Spleen (tissue), 11 donors: ENCODE data around the gene EFNA5. TPM values are rescaled to one million over a fixed set of nuclear protein-coding genes. Genes with fewer than 3 reads are reported as not detected.

ENCODE experiments used
- DNase-seq: peaks from one replicate; pipeline ENCODE4 v3.0.0-alpha.2; 2020
- H3K27ac ChIP-seq, 8 donors: fragments of 200-600 bp; sonication (generic) in 7 of 8; 1 replicate in 4 of 8; 2 replicates in 4 of 8; pipeline versions ENCODE4 v1.5.0 to v1.8.0; 2016 to 2021; ENCODE audit warnings: inconsistent platforms in 4 of 8, mild to moderate bottlenecking in 4 of 8, moderate library complexity in 1 of 8
- H3K27me3 ChIP-seq, 7 donors: fragments of 200-600 bp; sonication (generic) in 6 of 7; replicated peaks in 1 of 7; 1 replicate in 4 of 7; 2 replicates in 3 of 7; pipeline versions ENCODE4 v1.5.0 to v1.8.0; 2016 to 2021; ENCODE audit warnings: inconsistent platforms in 3 of 7, mild to moderate bottlenecking in 1 of 7
- H3K36me3 ChIP-seq, 6 donors: fragments of 200-600 bp; sonication (generic) in 5 of 6; 1 replicate in 4 of 6; 2 replicates in 2 of 6; pipeline versions ENCODE4 v1.5.0 to v1.8.0; 2016 to 2021; ENCODE audit warnings: inconsistent platforms in 2 of 6
- H3K4me1 ChIP-seq, 6 donors: fragments of 200-600 bp; sonication (generic) in 5 of 6; 1 replicate in 3 of 6; 2 replicates in 3 of 6; pipeline versions ENCODE4 v1.5.0 to v1.8.0; 2016 to 2021; ENCODE audit warnings: inconsistent platforms in 3 of 6
- H3K4me3 ChIP-seq, 8 donors: fragments of 200-600 bp; sonication (generic) in 7 of 8; 1 replicate in 4 of 8; 2 replicates in 4 of 8; pipeline versions ENCODE4 v1.5.0 to v1.8.0; 2016 to 2021; ENCODE audit warnings: inconsistent platforms in 4 of 8, mild to moderate bottlenecking in 4 of 8, moderate library complexity in 2 of 8
- H3K9me3 ChIP-seq, 8 donors: fragments of 200-600 bp; sonication (generic) in 7 of 8; 1 replicate in 4 of 8; 2 replicates in 4 of 8; pipeline versions ENCODE4 v1.5.0 to v1.8.0; 2016 to 2021; ENCODE audit warnings: inconsistent platforms in 4 of 8
- POLR2A ChIP-seq, 3 donors: fragments of 450-650 bp; IDR thresholded peaks; one replicate each; pipeline ENCODE4 v1.5.1; 2017; ENCODE audit warnings: antibody characterized with exemption in 3 of 3, mild to moderate bottlenecking in 1 of 3
- POLR2AphosphoS5 ChIP-seq, 3 donors: sonication (generic); formaldehyde crosslinking; IDR thresholded peaks; one replicate each; pipeline ENCODE4 v1.5.1; 2017; ENCODE audit warnings: antibody characterized with exemption in 3 of 3
- WGBS, 5 donors: extraction: QIAGEN DNeasy Blood & Tissue Kit in 3 of 5; methylation state at CpG; one replicate each; pipeline versions ENCODE4 v1.1.5 to v1.1.7; 2013 to 2018; 5-methylcytosine and 5-hydroxymethylcytosine counted together
- intact Hi-C: fragments of 100-400 bp; cut with DNase I; formaldehyde crosslinking; loops from one replicate; pipeline ENCODE4 v1.15.0; 2023; ENCODE audit warnings: low total_unique reads
- polyA plus RNA-seq, 3 donors: library from polyadenylated mRNA; stranded (reverse); fragments of 200-250 nt; gene quantifications; one replicate each; pipeline ENCODE4 v1.2.1, GENCODE V29; 2013
- total RNA-seq, 7 donors: library from RNA; depleted of rRNA in 3 of 7; stranded (reverse); fragments of >200 nt in 3 of 7; fragmentation: NEBNext Ultra II Directional in 4 of 7; extraction: Animal tissue kit (Norgen Biotek cat#: 25700) in 4 of 7; gene quantifications; one replicate each; pipeline versions ENCODE4 v1.1.0 to v1.2.1, GENCODE V29; 2016 to 2021
- TF ChIP-seq, protein P1 (sequence below), 11 experiments: fragments of 200-600 bp in 7 of 11; fragments of 450-650 bp in 4 of 11; sonication (generic) in 4 of 11; IDR thresholded peaks in 8 of 11; conservative IDR thresholded peaks in 3 of 11; 1 replicate in 7 of 11; 2 replicates in 4 of 11; pipeline versions ENCODE4 v1.4.0 to v1.8.0; 2016 to 2021; ENCODE audit warnings: antibody characterized with exemption in 11 of 11, inconsistent platforms in 4 of 11, mild to moderate bottlenecking in 1 of 11
- donor health status: healthy with polysubstance abuse.
- donor health status: DM: no; HTN: no; CAD: no; lungs with moderate emphysema.
- donor health status: DM: no; HTN: no; CAD: no.
- donor health status: Bipolar disorder and iron deficiency.
- donor health status: healthy.
- donor health status: DM: no; HTN: no; CAD: no.
- donor health status: DM: yes; HTN: yes; CAD: no.

EFNA5 gene
- total and polyA plus RNA-seq, 10 donors: 0.33 to 29.0 (median 12.2) TPM

DNA sequence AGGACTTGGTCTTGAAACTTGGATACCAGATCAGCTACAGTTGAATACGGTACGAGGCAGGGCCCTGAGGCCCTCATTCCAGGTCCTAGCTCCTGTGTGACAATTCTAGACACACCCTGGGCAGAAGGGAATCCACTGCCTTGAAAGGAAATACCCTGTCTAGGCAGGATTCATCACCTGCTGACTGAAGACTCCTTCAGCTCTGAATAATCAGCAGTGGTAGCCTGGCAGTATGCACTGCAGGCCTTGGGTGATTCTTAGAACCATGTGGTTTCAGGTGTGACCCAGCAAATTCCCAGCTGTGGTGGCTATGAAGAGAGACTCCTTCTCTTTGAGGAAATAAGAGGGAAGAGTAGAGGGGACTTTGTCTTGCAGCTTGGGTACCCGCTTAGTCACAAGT, 17.2 kb upstream of the EFNA5 start:
- Histone ChIP-seq H3K27ac (no peak overlapping the region), H3K9me3 (peaks cover 0 to 32% (median 7%) of the 10 kb centered on the region in 8 donors), H3K27me3 (no peaks in the 10 kb centered on the region), H3K4me1 (no peaks in the 10 kb centered on the region), H3K36me3 (no peaks in the 10 kb centered on the region), H3K4me3 (no peak overlapping the region)
- intact Hi-C loops: no loop called here
- DNase-seq: no peak
- no peak for TF ChIP-seq POLR2AphosphoS5 (IDR thresholded peaks at IDR 0.05)
- no peak for TF ChIP-seq POLR2A (IDR thresholded peaks at IDR 0.05)
- TF ChIP-seq, protein P1, sequence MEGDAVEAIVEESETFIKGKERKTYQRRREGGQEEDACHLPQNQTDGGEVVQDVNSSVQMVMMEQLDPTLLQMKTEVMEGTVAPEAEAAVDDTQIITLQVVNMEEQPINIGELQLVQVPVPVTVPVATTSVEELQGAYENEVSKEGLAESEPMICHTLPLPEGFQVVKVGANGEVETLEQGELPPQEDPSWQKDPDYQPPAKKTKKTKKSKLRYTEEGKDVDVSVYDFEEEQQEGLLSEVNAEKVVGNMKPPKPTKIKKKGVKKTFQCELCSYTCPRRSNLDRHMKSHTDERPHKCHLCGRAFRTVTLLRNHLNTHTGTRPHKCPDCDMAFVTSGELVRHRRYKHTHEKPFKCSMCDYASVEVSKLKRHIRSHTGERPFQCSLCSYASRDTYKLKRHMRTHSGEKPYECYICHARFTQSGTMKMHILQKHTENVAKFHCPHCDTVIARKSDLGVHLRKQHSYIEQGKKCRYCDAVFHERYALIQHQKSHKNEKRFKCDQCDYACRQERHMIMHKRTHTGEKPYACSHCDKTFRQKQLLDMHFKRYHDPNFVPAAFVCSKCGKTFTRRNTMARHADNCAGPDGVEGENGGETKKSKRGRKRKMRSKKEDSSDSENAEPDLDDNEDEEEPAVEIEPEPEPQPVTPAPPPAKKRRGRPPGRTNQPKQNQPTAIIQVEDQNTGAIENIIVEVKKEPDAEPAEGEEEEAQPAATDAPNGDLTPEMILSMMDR (IDR thresholded peaks at IDR 0.05 in 8 of 11, conservative IDR thresholded peaks at IDR 0.05 in 3 of 11): no peak
- 80 to 95% (median 86%) methylated on average over 1 to 3 of the region's 3 CpGs for WGBS, 5 donors

DNA sequence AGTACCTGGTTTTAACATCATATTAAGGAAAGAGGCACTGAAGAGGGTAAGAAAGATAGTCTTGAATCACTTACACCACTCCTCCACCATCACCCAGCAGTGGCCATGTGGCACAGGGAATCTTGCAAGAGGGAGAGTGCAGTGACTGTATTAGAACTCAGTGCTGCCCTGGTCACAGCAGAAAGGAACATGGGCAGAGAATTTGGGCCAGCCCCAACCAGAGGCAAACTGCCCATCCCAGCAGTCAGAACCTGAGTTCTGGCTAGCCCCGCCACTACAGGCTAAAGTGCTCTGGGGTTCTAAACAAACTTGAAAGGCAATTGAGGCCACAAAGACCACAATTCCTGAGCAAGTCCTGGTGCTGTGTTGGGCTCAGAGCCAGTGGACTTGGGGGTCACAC, 16.7 kb upstream of the EFNA5 start:
- intact Hi-C loops: no loop called here
- H3K27ac ChIP-seq: no peak overlapping the region
- no peak overlapping the region for H3K4me3 ChIP-seq
- H3K4me1 ChIP-seq: no peaks in the 10 kb centered on the region
- no peak for TF ChIP-seq POLR2AphosphoS5 (IDR thresholded peaks at IDR 0.05)
- no peak for TF ChIP-seq POLR2A (IDR thresholded peaks at IDR 0.05)
- TF ChIP-seq, protein P1 (IDR thresholded peaks at IDR 0.05 in 8 of 11, conservative IDR thresholded peaks at IDR 0.05 in 3 of 11): no peak
- no peaks in the 10 kb centered on the region for H3K27me3 ChIP-seq
- no peak for DNase-seq
- no peaks in the 10 kb centered on the region for H3K36me3 ChIP-seq
- peaks cover 0 to 31% (median 5%) of the 10 kb centered on the region in 8 donors for H3K9me3 ChIP-seq
- WGBS, 5 donors: 89 to 100% (median 93%) methylated on average over 1 of the region's 1 CpG; no CpG with 5 or more reads in 1 of the 5 donors

DNA sequence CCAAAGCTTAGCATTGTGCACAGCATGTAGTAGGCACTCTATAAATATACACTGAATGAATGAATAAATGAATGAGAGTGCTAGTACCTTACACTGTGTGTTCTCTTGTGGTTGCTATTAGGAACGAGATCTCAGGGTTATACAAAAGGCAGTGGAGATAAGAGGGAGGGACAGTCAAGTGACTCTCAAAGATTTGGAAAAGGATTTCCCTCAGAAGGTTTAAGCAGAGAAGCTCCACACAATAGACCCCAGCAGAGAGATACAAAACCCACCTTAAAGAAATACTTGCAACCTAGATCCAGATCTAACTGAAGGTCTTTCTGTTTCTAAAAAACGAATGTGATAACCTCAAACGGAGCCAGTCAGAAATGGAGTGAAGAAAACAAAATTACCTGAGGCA, 11.8 kb upstream of the EFNA5 start:
- H3K4me3 ChIP-seq: no peak overlapping the region
- H3K36me3 ChIP-seq: no peaks in the 10 kb centered on the region
- no peaks in the 10 kb centered on the region for H3K4me1 ChIP-seq
- 65 to 87% (median 73%) methylated on average over 3 of the region's 3 CpGs for WGBS, 5 donors
- no peaks in the 10 kb centered on the region for H3K9me3 ChIP-seq
- intact Hi-C loops: no loop called here
- DNase-seq: no peak
- TF ChIP-seq POLR2A (IDR thresholded peaks at IDR 0.05) (no peak), POLR2AphosphoS5 (IDR thresholded peaks at IDR 0.05) (no peak)
- TF ChIP-seq, protein P1 (IDR thresholded peaks at IDR 0.05 in 8 of 11, conservative IDR thresholded peaks at IDR 0.05 in 3 of 11): no peak
- H3K27me3 ChIP-seq: peaks cover 0 to 9% (median 0%) of the 10 kb centered on the region in 7 donors
- H3K27ac ChIP-seq: no peak overlapping the region

DNA sequence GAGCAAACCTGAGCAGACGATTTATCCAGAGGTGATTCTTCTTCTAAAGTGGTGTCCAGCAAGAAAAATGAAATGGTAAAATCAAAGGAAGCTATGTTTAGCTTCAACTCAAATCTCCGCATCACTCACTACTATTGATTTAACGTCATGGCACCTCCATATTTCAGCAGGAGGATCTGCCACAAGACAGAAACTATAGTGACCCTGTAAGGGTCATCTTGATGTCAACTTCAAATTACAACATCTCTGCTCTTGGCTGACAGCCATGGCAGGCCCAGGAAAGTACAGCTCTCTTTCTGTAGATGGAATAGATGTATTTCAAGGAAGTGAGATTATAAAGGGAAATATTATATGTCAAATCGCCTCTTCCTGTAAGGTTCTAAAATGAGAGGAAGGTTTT, 10.1 kb upstream of the EFNA5 start:
- no peak overlapping the region for H3K4me3 ChIP-seq
- intact Hi-C loops: no loop called here
- H3K36me3 ChIP-seq: no peaks in the 10 kb centered on the region
- DNase-seq: no peak
- no peaks in the 10 kb centered on the region for H3K4me1 ChIP-seq
- no peaks in the 10 kb centered on the region for H3K9me3 ChIP-seq
- peaks cover 0 to 20% (median 0%) of the 10 kb centered on the region in 7 donors for H3K27me3 ChIP-seq
- WGBS, 5 donors: 80 to 91% (median 85%) methylated on average over 4 of the region's 4 CpGs
- no peak overlapping the region for H3K27ac ChIP-seq
- no peak for TF ChIP-seq POLR2A (IDR thresholded peaks at IDR 0.05)
- TF ChIP-seq POLR2AphosphoS5 (IDR thresholded peaks at IDR 0.05): no peak
- TF ChIP-seq, protein P1 (IDR thresholded peaks at IDR 0.05 in 8 of 11, conservative IDR thresholded peaks at IDR 0.05 in 3 of 11): no peak
